Ascending aorta (tissue), 2 donors: ENCODE measurements around the gene CHCHD3. TPM values are rescaled to one million over a fixed set of nuclear protein-coding genes. Genes with fewer than 3 reads are reported as not detected.

ENCODE experiments used
- DNase-seq, 2 donors: peaks; one replicate each; pipeline ENCODE4 v3.0.0-alpha.2; 2019; ENCODE audit warnings: low spot score in 2 of 2
- H3K27ac ChIP-seq, 2 donors: fragments of 200-600 bp; sonication (generic); one replicate each; pipeline ENCODE4 v1.5.1; 2016 to 2017; ENCODE audit warnings: mild to moderate bottlenecking in 1 of 2
- H3K27me3 ChIP-seq: fragments of 200-600 bp; sonication (generic); one replicate; pipeline ENCODE4 v1.5.1; 2017
- H3K36me3 ChIP-seq, 2 donors: fragments of 200-600 bp; sonication (generic); one replicate each; pipeline ENCODE4 v1.5.1; 2016
- H3K4me1 ChIP-seq, 2 donors: fragments of 200-600 bp; sonication (generic); one replicate each; pipeline ENCODE4 v1.5.1; 2016 to 2017; ENCODE audit warnings: mild to moderate bottlenecking in 1 of 2
- H3K4me3 ChIP-seq, 2 donors: fragments of 200-600 bp; sonication (generic); one replicate each; pipeline ENCODE4 v1.5.1; 2016 to 2017; ENCODE audit warnings: mild to moderate bottlenecking in 1 of 2
- H3K9me3 ChIP-seq, 2 donors: fragments of 200-600 bp; sonication (generic); one replicate each; pipeline ENCODE4 v1.5.1; 2016
- intact Hi-C: fragments of 100-400 bp; cut with DNase I; formaldehyde crosslinking; loops from one replicate; pipeline ENCODE4 v1.15.1; 2023
- total RNA-seq: library from RNA; depleted of rRNA; stranded (reverse); fragments of >200 nt; gene quantifications from one replicate; pipeline ENCODE4 v1.1.0, GENCODE V29; 2016
- TF ChIP-seq, protein P1 (sequence below), 3 experiments: fragments of 200-600 bp in 2 of 3; fragments of 450-650 bp in 1 of 3; sonication (generic) in 2 of 3; IDR thresholded peaks; one replicate each; pipeline ENCODE4 v1.5.1; 2016 to 2019; ENCODE audit warnings: antibody characterized with exemption in 3 of 3, mild to moderate bottlenecking in 1 of 3, moderate library complexity in 1 of 3

Gene CHCHD3
- total RNA-seq, 1 donor from 2014 or later, result 26.2 TPM

DNA sequence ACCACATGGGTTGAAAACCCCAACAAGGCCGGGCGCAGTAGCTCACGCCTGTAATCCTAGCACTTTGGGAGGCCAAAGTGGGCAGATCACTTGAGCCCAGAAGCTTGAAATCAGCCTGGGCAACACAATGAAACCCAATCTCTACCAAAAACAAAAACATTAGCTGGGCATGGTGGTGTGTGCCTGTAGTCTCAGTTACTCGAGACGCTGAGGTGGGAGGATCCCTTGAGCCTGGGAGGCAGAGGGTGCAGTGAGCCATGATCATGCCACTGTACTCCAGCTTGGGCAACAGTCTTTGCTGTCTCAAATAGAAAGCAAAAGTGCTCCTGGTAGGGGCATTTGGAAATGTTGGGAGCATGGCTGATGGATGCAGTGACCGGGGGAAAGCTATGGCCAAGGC lies 296.0 kb downstream of the CHCHD3 start:
- no peaks in the 10 kb centered on the region for H3K27me3 ChIP-seq
- no peaks in the 10 kb centered on the region for H3K9me3 ChIP-seq
- H3K36me3 ChIP-seq, result peaks cover 8% of the 10 kb centered on the region in 2 donors
- TF ChIP-seq, protein P1, sequence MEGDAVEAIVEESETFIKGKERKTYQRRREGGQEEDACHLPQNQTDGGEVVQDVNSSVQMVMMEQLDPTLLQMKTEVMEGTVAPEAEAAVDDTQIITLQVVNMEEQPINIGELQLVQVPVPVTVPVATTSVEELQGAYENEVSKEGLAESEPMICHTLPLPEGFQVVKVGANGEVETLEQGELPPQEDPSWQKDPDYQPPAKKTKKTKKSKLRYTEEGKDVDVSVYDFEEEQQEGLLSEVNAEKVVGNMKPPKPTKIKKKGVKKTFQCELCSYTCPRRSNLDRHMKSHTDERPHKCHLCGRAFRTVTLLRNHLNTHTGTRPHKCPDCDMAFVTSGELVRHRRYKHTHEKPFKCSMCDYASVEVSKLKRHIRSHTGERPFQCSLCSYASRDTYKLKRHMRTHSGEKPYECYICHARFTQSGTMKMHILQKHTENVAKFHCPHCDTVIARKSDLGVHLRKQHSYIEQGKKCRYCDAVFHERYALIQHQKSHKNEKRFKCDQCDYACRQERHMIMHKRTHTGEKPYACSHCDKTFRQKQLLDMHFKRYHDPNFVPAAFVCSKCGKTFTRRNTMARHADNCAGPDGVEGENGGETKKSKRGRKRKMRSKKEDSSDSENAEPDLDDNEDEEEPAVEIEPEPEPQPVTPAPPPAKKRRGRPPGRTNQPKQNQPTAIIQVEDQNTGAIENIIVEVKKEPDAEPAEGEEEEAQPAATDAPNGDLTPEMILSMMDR (IDR thresholded peaks at IDR 0.05), result no peak
- H3K4me1 ChIP-seq, result no peaks in the 10 kb centered on the region
- H3K4me3 ChIP-seq, result no peak overlapping the region
- no peak overlapping the region for H3K27ac ChIP-seq
- no peak for DNase-seq
- intact Hi-C loops, result no loop called here

DNA sequence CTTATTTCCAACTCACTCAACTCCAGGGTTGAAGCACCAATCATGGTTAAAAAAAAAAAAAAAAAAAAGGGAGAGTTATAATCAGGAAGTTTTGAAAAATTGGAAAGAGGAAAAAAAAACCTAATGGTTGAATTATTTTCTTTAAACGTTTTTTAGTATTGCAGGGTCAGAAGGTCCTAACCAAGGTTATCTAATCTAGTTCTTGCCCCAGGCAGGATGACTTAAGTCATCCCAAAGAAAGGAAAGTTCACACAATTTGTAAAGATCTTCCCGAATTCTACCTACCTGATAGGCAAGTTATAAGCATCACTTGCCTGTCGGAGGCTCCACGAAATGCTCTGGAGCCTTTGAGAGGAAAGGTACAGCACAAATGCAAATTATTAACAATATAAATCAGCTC lies 297.5 kb downstream of the CHCHD3 start:
- H3K27ac ChIP-seq, result no peak overlapping the region
- peaks cover 8% of the 10 kb centered on the region in 2 donors for H3K36me3 ChIP-seq
- no peaks in the 10 kb centered on the region for H3K9me3 ChIP-seq
- TF ChIP-seq, protein P1 (IDR thresholded peaks at IDR 0.05), result no peak
- DNase-seq, result no peak
- H3K27me3 ChIP-seq, result no peaks in the 10 kb centered on the region
- no peaks in the 10 kb centered on the region for H3K4me1 ChIP-seq
- intact Hi-C loops, result no loop called here
- H3K4me3 ChIP-seq, result no peak overlapping the region

DNA sequence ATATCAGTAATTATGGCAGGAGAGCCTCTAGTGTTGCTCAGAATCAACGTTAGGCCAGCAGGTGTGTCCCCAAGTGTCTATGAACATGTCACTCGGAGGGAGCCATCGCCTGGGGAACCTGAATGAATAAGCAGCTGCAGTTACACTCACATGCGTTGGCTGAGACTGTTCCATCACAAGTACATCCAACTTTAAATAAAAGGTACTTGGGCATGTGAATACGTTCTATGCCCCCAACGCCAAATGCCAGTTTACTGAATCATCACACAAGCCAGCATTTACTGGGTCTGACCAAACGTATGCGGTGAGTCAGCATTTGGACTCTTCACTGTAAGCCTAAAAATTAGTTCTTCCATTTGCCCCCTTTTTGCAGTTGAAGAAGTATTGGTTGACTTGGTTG lies 298.1 kb downstream of the CHCHD3 start:
- no peaks in the 10 kb centered on the region for H3K27me3 ChIP-seq
- peaks cover 8% of the 10 kb centered on the region in 2 donors for H3K36me3 ChIP-seq
- TF ChIP-seq, protein P1 (IDR thresholded peaks at IDR 0.05), result no peak
- H3K27ac ChIP-seq, result no peak overlapping the region
- no peak overlapping the region for H3K4me3 ChIP-seq
- DNase-seq, result no peak
- H3K4me1 ChIP-seq, result no peaks in the 10 kb centered on the region
- no peaks in the 10 kb centered on the region for H3K9me3 ChIP-seq
- intact Hi-C loops, result no loop called here

DNA sequence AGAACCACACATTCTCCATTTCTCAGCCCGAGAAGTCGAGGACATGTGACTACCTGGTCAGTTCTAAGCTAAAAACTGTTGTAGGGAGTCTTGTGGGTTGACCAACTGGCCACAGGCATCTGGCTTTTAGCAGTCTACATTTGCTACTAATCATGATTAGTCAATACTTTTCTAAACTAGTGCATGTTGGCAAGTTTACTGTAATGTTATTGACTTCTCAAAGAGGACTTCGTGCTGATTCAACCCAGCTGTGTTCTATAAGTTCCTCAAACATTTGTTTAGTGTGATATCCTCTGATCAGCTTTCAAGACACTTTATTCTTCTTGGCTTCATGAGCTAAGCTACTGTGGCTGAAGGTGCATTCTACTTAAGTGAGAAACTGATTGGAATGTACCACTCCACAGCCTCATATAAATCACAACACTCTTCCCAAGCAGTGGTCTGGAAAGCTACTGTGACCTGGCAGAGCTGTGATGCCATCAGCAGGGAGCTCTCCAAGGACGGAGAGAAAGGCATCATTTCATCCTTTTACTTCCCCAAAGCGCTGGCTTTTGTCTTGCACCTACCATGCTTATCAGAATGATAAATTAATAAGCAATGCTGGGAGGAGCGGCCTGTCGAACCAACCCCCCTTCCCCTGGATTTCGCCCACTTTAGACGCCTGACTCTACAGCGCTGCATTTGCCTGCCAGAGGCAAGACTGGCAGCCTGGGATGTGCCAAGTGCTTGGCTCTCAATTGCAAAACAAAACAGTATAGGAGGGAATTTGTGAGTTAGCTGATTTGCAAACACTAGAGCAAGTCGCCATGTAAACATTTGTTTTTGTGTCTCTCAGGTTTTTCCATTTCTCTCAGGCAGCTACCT lies 298.9 kb downstream of the CHCHD3 start:
- intact Hi-C loops, result no loop called here
- Histone ChIP-seq H3K27me3 (no peaks in the 10 kb centered on the region), H3K9me3 (no peaks in the 10 kb centered on the region), H3K4me3 (no peak overlapping the region), H3K27ac (no peak overlapping the region), H3K4me1 (no peaks in the 10 kb centered on the region), H3K36me3 (peaks cover 8% of the 10 kb centered on the region in 2 donors)
- no peak for DNase-seq
- TF ChIP-seq, protein P1 (IDR thresholded peaks at IDR 0.05), result no peak

DNA sequence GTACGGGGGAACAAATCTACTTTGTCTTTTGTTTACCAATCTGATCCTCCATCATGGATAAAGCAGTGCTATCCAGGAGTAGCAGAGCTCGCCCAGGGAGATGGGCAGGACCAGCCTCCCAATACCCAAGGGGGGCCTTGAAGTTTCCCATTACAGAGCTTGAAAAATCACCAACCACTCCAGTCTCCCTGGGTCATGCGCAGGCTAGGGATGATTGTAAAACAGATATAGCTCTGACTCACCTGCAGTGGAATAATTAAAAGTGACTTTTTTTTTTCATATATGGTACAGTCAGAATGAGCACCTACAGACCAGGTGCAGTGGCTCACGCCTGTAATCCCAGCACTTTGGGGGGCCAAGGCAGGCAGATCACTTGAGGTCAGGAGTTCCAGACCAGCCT lies 301.1 kb downstream of the CHCHD3 start:
- intact Hi-C loops, result no loop called here
- TF ChIP-seq, protein P1 (IDR thresholded peaks at IDR 0.05), result no peak

More for the DNA sequence above, 301.1 kb downstream of the CHCHD3 start:
- Histone ChIP-seq H3K27me3 (no peaks in the 10 kb centered on the region), H3K36me3 (peaks cover 4 to 8% of the 10 kb centered on the region in 2 donors), H3K4me3 (no peak overlapping the region), H3K27ac (no peak overlapping the region), H3K9me3 (no peaks in the 10 kb centered on the region), H3K4me1 (no peaks in the 10 kb centered on the region)
- DNase-seq, result no peak
